AG09319 (cell line): ENCODE measurements around the gene ITK.

Source experiments
- DNase-seq: peaks from one replicate; pipeline ENCODE4 v3.0.0-alpha.2; 2010; ENCODE audit warnings: low read depth; ENCODE audit errors: extremely low read depth
- CTCF ChIP-seq: IDR thresholded peaks from 2 replicates; pipeline ENCODE4 v1.5.1; 2011; ENCODE audit warnings: low read depth, mild to moderate bottlenecking, inconsistent platforms, low read length, moderate library complexity

ITK gene

GRCh38 chr5:157290981-157291711, 110.5 kb downstream of the ITK start:
- DNase-seq = no peak
- no peak for TF ChIP-seq CTCF

GRCh38 chr5:157292599-157292998, 112.0 kb downstream of the ITK start:
- no peak for TF ChIP-seq CTCF
- DNase-seq = no peak

GRCh38 chr5:157294407-157295091, 113.9 kb downstream of the ITK start:
- DNase-seq = no peak

GRCh38 chr5:157295247-157295646, 114.6 kb downstream of the ITK start:
- no peak for DNase-seq
- no peak for TF ChIP-seq CTCF

More at GRCh38 chr5:157294407-157295091, 113.9 kb downstream of the ITK start:
- no peak for TF ChIP-seq CTCF

- TF ChIP-seq CTCF = no peak
- no peak for DNase-seq
Observed at GRCh38 chr5:157300564-157300963, 119.9 kb downstream of the ITK start.

GRCh38 chr5:157301066-157301465, 120.4 kb downstream of the ITK start:
- TF ChIP-seq CTCF = no peak
- DNase-seq = no peak

- no peak for TF ChIP-seq CTCF
- no peak for DNase-seq
Observed at GRCh38 chr5:157303023-157303422, 122.4 kb downstream of the ITK start.
